GM21360 (cell line): ENCODE measurements around the gene HSBP1.
A peak's percentile ranks its signal among the peaks of the same experiment; 100 is the strongest.

Experiments used
- ATAC-seq: cut with Tn5 transposase; IDR thresholded peaks from one replicate; pipeline ENCODE4 v1.9.1; 2021; ENCODE audit warnings: mild to moderate bottlenecking, moderate library complexity; ENCODE audit not compliant: unreplicated experiment

The HSBP1 gene

DNA sequence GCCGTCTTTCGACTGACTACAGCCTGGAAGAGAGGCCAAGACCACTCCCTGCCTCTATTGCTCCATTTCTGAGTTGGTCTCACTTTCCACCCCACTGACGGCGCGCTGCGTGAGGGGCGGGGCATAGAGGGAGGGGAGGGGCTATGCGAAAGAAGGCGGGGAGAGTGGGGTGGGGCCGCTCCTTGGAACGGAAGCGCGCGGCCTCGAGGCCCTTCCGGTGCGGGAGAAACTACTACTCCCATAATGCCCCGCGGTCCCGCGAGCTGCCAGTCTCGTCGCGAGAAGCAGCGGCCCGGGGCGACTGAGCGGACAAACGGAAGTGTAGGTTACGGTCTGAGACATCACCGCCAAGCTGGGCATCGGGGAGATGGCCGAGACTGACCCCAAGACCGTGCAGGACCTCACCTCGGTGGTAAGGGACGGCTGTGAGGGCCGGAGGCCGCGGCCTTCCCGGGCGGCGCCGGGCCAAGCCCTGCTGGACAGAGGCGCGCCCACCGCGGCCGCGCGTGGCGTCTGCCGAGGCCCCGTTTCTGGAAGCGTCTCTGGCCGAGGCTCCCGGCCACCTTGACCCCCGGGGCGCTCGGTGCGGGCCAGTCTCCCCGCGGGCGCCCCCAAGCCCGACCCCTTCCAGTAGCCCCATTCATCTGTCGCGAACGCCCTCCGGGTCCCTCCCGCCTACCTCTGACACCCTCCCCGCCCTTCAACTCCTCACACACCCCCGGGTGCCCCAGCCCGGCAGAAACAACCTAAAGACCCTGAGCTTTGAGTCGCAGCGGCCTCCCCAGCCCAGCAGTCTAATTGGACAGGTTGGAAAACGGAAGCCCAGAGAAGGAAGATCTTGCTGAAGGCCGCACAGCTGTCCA is at the start of gene HSBP1:
Gene HSBP1 (plus strand): TSS at position 269 of the 863 bp plus-strand sequence. CDS start 99 bp downstream, at position 368.
- ATAC-seq: peak; percentile 95

DNA sequence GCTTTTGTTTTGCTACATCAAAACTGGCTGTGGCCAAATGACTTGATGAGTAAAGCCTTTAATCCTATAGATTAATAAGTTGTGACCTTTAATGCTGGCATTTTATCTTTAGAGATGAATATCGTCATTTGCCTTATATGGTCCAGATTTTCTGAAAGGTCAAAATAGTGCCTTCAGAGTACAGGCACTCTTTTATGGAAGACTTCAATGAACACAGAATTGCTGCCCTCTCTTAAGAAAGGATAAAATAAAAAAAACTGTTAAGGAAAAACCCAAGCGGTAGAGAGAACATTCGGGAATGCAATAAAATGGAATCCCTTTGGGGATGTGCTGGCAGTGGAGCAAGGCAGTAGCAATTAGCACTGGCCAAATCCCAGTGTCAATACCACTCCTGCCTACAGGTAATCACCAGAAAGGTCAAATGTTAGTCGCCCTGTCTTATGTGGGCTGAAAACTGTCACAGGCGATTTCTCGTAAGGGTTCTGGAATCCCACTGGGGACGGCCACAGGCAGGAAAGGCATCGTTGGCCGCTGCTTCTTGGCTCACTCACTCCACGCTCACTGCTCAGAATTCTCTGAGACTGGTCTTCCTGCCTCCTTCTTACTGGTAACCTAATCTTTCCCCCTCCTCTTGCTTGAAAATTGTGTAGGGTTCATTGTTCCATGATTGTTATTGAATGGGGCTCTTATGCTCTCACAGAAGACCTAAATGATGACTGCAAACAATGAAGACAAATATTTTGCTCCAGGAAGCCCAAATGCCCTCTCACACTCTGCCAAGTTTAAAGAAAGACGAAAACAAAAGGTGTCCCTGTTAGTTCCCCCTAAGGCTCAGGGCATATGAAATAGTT is 45.4 kb upstream of the HSBP1 start:
- ATAC-seq: no peak

DNA sequence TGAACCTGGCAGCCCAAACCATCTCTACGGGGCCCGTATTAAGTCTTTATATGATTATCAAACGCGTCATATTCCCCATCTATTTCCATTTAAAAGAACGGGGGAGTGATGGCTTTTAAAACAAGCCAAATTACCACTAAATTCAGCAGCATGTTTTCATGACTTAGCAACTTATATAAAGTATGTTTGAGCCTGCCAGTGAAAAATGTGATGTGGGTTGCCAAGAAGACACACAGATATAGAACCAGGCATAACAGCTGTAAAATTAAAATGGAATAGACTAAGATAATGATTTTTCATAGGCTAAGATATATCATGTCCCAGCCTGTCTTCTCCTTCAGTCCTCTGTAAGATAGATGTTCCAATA is 44.8 kb upstream of the HSBP1 start:
- ATAC-seq: no peak

DNA sequence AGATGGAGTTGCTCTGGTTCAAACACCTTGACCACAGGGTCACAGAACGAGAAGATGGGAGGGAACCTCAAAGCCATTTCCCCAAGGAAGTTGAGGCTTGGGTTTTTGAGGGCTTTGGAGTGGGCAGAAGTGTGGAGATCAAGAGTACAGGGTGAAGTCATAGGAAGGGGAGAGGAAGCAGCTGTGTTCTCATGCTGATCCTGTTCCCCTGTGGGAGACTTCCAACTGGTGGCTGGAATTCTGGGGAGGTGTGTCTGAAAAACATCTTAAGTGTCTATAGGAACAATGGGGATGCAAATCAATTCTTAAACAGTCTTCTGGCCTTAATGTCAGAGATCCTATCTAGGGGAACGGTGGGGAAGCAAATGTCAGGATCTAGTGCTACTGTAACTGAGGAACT is 38.8 kb upstream of the HSBP1 start:
- ATAC-seq: no peak

DNA sequence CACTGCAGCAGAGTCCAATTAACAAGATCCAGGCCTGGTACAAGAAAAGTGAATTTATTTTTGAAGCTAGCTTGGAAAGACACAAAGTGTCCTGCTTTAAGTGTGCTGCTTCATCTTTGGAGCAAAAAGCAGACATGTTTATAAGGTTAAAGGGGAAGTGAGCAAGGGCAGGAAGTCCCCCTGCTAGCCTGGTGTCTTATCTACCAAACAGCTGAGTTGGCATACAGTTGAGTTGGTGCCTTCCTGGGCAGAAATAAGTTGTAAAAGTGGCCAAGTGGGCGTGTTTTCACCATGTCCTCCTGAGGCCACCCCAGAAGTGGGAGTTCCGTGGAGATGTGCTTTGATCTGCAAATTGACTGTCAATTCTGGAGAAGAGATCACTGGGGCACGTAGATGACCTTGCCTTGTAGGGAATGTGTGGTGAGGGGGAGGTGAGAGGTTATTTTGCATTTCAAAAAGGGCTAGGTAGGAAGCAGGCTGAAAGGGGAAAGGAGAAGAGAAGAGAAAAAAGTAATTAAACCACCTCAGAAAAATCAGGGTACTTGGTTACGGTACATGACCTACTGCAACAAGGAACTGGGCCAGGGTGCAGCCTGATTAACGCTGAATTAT is 38.3 kb upstream of the HSBP1 start:
- no peak for ATAC-seq

DNA sequence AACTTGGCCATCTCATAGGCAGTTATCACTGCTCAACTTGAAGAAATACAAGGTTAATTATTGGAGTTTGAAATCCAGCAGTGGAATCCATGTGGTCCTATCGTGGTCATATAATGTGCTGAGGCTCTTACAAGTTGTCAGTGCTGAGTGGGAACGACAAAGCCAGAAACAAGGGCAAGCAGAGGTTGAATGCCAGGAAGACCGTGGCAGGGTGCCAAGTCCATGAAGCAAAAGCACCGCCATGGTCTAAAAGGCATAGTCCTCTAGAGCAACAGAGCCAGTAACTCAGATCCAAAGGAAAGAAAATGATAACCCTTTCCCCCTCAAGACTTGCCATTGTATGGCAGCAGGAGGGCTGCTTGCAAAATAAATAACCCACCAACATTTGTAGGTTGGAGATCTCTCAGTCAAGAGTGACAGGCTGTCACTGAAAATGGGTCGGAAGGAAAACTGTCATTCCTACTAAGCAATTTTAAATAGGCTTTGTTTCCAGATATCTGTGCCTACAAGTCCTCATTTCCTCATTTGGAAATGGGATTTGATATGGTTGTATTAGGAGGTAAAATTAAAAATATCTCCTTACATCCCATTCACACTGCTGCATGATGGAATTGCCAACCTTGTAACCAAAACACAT is 36.4 kb upstream of the HSBP1 start:
- ATAC-seq: no peak

DNA sequence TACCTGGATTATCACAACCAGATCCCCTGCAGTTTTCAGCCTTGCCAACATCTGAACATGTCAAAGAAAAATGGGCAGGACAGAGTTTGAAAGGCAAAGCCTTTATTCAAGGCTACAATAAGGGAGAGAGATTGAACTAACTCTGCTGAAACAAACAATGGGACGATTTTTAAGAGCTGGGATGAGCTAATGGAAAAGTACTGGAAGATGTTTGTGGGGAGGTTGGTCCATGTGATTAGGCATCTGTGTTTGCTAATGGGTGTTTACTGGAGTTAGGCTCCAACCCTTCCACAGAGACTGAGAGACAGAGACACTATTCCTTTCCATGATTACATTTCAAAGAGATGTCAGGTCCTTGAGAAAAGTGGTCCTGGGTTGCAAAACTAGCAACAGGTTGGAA is 35.0 kb upstream of the HSBP1 start:
- ATAC-seq: no peak

DNA sequence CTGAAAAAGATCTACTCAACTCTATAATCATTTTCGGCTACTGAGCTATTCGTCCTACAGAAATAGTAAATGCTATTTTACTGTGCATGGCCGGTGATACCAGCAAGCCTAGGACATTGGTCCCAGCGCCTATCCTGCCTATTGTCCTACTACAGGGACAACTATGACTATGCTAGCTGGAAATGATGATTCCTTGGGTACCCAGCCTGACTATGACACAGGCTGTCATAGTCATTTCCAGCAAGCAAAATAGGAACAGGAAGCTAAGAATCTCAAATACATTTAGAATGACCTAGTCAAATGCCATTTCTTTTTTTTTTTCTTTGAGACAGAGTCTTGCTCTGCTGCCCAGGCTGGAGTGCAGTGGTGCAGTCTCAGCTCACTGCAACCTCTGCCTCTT is 33.7 kb upstream of the HSBP1 start:
- no peak for ATAC-seq

DNA sequence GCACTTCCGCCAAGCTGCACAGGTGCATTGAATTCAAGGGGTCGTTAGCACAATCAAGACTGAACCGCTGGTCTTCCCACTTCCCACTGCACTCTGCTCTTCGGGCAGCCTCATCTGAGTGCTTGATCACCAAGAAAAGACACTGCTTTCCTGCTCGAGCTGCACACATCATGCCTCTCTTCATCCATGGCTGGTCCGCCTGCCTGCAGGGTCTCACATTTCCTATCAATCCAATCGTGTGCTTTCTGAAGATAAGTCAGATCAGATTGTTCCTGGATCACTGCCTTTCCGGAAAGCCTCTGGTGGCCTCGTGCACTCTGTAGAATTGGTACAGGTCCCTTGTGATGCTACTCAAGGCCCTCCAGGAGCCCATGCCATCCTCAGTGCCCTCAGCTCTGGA is 30.8 kb upstream of the HSBP1 start:
- ATAC-seq: no peak

DNA sequence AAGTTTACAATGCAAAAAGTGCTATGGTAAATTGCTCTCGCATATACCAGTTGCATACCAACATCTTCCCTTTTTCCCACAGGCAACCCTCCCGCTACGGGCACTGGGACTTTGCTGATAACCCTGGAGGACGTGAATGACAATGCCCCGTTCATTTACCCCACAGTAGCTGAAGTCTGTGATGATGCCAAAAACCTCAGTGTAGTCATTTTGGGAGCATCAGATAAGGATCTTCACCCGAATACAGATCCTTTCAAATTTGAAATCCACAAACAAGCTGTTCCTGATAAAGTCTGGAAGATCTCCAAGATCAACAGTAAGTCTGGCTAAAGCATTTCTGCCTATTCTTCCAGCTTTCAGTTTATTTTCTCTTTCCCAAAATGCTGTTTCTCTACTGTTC is 27.9 kb upstream of the HSBP1 start:
- ATAC-seq: no peak

DNA sequence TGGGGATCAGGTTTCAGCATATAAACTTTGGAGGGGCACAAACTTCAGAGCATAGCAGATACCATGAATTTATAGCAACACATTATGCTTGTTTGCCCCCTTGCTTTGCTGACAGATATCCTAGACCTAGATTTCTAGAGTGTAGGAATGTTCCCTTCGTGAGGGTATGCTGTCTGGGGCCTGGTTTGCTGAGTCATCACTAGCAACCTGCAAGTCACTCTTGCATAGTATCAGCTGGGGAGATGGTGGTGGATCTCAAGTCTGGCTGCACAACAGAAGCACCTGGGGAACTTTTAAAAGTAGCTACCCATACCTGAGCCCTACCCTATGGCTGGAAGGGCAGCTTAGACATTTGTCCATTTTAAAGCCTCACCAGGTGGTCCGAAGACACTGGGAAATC is 22.3 kb upstream of the HSBP1 start:
- ATAC-seq: no peak

DNA sequence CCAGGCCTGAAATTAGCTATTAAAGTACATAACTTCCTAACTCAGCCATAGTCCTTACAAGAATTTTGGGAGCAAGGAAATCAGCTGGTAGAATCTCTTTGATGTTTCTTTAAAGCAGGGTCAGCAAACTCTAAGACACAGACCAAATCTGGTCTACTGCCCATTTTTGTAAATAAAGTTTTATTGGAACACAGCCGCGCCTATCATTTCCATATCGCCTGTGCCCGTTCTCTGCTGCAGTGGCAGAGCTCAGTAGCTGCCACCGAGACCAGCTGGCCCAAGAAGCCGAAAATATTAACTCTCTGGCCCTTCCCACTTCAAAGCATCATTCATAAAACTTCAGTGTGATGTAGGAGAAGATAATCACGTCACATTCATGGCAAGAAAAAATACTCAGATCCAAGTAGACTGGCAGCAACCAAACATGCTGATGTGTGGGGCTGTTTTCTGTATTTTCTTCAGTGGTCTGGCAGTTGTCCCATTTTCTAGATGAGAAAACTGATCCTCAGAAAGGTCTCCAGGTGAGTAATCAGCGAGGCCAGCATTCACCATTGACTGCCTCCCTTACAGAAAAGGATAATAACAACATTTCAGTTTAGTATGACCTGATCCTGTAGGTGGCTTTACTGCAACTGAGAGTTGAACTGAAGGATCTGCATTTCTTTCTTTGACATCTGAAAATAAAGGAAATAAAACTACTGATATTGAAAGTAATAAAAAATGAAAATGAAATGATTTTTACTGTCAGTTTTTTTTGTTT is 18.0 kb upstream of the HSBP1 start:
- ATAC-seq: no peak

DNA sequence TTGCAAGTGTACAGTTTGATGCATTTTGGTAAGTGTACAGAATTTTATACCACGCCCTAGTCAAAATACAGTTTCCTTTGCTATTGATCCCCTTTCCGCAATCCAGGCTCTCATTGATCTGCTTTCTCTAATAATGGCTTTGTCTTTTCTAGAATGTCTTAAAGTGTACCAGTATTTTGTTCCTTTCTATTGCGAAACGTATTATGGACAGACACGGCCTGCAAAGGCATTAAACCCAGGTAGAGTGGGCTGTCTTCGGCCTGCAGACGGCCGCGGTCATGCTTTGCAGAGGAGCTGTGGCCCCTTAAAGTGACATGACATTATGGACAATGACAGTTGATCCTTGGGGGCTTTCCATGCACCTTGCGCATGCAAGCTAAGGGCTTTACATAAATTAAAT is 15.9 kb upstream of the HSBP1 start:
- no peak for ATAC-seq

DNA sequence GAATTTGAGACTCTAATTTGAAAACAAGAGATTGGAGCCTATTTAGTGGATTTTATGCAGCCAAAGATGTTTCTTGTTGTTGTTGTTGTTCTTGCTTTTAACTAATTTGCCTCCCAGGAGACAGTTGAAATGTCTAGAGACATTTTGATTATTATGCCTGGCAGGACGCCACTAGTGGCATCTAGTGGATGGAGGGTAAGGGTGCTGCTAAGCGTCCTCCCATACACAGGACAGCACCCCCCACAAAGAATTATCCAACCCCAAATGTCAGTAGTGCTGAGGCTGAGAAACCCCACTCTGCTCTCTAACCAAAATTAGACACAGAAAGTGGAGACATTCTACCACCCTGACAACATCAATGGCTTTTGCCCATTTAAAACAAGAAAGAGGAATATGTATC is 15.4 kb upstream of the HSBP1 start:
- no peak for ATAC-seq

DNA sequence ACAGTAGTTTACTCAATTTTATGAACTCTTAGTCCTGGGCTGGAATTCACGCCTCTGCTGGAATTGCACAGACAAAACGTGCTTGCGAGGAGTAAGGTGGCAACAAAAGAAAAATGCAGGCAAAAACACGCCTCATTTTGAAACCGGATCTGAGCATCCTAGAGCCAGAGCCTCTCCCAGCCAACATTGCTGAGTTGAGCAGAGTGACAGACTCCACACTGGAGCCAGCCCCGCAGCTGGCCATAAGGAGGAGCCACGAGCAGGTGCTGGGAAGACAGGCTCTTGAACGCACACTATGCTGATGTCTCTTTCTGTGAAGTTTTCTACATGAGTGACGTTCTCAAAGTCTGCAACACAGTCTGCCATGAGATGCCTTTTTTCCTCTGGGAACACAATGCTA is 14.6 kb upstream of the HSBP1 start:
- ATAC-seq: no peak

DNA sequence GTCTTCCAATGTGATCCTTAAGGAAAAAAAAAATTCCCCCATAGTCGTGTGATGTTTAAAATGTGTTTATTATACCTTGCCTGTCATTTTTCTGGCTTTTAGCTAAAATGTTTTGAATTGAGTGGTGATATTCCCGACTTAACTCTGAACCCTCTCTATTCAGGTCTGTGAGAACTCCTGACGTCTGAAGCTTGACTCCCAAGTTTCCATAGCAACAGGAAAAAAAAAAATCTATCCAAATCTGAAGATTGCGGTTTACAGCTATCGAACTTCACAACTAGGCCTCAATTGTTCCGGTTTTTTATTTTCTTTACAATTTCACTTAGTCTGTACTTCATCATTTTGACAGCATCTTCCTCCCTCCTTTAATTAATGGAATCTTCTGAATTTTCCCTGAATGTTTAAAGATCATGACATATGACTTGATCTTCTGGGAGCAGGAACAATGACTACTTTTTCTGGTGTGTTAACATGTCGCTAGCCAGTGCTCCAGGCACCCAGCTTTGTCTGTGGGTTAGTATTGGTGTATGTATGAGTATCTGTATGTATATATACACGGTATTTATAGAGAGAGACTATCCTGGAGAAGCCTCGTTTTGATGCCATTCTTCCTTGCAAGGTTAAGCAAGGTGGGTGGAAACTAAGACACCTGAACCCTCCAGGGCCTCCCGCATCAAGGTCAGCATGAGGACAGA is 12.8 kb upstream of the HSBP1 start:
- no peak for ATAC-seq

DNA sequence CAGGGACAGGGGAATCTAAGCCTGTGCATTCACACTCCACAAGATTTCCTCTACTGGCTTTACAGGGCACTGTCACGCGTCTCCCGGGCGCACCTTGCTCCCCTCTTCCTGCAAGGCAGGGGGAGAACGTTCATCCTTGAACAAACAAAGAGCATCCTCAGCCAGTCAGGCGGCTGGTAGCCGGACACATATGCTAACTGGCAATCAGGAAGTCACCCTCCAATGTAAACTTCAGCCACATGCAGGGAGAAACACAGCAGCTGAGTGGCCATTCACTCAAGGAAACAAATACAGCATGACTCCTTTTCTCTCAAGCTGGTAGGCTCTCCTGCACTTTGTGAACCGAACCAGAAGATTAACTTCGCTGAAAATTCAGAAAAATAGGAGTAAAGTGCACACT is 10.8 kb upstream of the HSBP1 start:
- no peak for ATAC-seq

DNA sequence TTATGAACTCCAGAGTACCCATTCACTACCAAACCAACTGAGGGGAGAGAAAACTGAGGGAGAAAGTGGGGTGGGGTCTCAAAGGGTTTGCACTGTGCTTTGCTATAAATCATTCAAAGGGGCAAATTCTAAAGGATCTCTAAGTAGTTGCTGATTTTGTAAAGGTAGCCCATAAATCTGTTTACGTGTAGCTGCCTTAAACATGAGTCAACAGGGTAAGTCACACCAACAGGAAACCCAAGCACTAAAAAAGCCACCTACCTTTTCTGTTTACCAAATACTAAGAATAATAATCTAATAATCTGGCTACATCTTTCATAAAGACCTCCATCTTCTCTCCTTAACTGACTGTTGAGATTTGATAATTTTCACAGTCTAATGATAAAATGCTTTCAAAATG is 8.4 kb upstream of the HSBP1 start:
- no peak for ATAC-seq

DNA sequence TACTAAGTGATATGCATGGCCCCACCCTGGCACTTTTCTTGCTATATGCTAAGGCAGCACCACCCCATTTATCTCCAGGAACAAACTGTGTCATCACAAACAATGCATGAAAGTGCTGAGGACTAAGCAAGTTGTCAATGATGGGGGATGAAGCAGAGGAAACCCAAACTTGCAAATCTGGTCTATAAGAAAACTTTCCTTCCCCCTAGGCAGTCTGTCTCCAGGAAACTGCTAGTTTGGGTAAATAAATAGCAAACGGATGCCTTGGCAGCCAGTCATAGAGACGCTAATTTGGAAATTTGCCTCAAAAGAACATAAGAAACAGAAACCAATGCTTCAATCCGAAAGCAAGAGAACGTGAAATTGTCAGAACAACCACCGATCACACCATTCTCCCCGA is 5.6 kb upstream of the HSBP1 start:
- no peak for ATAC-seq
